K562 (cell line): ENCODE results near the gene ANK3. TPM values are rescaled to one million over a fixed set of nuclear protein-coding genes. Genes with fewer than 3 reads are reported as not detected.

ENCODE experiments used
- CHD7 ChIP-seq: fragments of 200-600 bp; sonication (generic); IDR thresholded peaks from one replicate; pipeline ENCODE4 v1.6.1; 2012; ENCODE audit warnings: mild to moderate bottlenecking, low read depth, low read length, inconsistent platforms
- DMBX1 ChIP-seq: fragments of 250-450 bp; sonication (Bioruptor Pico); IDR thresholded peaks from 2 replicates; pipeline ENCODE4 v1.8.0; 2022; ENCODE audit warnings: inconsistent platforms, mild to moderate bottlenecking, moderate library complexity, borderline replicate concordance
- FOXA3 ChIP-seq, 2 experiments: fragments of 450-650 bp in 1 of 2; sonication (generic) in 1 of 2; formaldehyde crosslinking; IDR thresholded peaks in 1 of 2; conservative IDR thresholded peaks in 1 of 2; 2 replicates each; pipeline versions ENCODE4 v1.4.0 to v1.8.0; 2020 to 2022; ENCODE audit warnings: mild to moderate bottlenecking in 2 of 2, missing genetic modification reagents in 1 of 2
- HINFP ChIP-seq: fragments of 450-650 bp; conservative IDR thresholded peaks from 2 replicates; pipeline ENCODE4 v1.6.1; 2016; ENCODE audit warnings: missing genetic modification characterization, low read depth, mild to moderate bottlenecking, control low read depth, missing compliant biosample characterization
- KAT8 ChIP-seq: fragments of 450-650 bp; IDR thresholded peaks from 2 replicates; pipeline ENCODE4 v1.6.1; 2016; ENCODE audit warnings: low read depth, mild to moderate bottlenecking
- polyA plus RNA-seq, 8 experiments: library from polyadenylated mRNA; depleted of rRNA in 4 of 8; stranded (reverse) in 5 of 8; unstranded in 3 of 8; fragments of >200 nt; fragmentation: Nextera tagmentation in 2 of 8; fragmentation: Illumina TruSeq in 1 of 8; extraction: Ambion mirVana in 2 of 8; extraction: Trizol in 1 of 8; gene quantifications; 2 replicates each; pipeline versions ENCODE4 v1.2.1 to v1.2.3, GENCODE V29; 2011 to 2014; ENCODE audit warnings: inconsistent platforms in 1 of 8, missing spikeins in 1 of 8
- total RNA-seq, 7 experiments: library from RNA; depleted of rRNA in 6 of 7; stranded (reverse); fragments of >200 nt in 6 of 7; fragmentation: Illumina TruSeq in 2 of 7; extraction: Trizol in 2 of 7; gene quantifications; 2 replicates each; pipeline versions ENCODE4 v1.2.1 to v1.2.3, GENCODE V29; 2011 to 2021; ENCODE audit warnings: low replicate concordance in 1 of 7
- TF ChIP-seq, protein P1 (sequence below), 2 experiments: fragments of 450-650 bp; conservative IDR thresholded peaks; 2 replicates each; pipeline ENCODE4 v1.6.1; 2017; ENCODE audit warnings: mild to moderate bottlenecking in 2 of 2, moderate library complexity in 2 of 2
- TF ChIP-seq, protein P2 (sequence below): sonication (generic); formaldehyde crosslinking; IDR thresholded peaks from 2 replicates; pipeline ENCODE4 v1.8.0; 2022; ENCODE audit warnings: missing genetic modification reagents, mild to moderate bottlenecking, borderline replicate concordance

Gene ANK3
- total and polyA plus RNA-seq, 9 of the 15 experiments (the other 6 are each of a cell fraction or from before 2014, with no cell fraction given): 10.0 to 32.3 (median 17.9) TPM

GRCh38 chr10:60388116-60388625, 1.5 kb downstream of the ANK3 start (continued):
- TF ChIP-seq, protein P1, sequence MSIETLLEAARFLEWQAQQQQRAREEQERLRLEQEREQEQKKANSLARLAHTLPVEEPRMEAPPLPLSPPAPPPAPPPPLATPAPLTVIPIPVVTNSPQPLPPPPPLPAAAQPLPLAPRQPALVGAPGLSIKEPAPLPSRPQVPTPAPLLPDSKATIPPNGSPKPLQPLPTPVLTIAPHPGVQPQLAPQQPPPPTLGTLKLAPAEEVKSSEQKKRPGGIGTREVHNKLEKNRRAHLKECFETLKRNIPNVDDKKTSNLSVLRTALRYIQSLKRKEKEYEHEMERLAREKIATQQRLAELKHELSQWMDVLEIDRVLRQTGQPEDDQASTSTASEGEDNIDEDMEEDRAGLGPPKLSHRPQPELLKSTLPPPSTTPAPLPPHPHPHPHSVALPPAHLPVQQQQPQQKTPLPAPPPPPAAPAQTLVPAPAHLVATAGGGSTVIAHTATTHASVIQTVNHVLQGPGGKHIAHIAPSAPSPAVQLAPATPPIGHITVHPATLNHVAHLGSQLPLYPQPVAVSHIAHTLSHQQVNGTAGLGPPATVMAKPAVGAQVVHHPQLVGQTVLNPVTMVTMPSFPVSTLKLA (conservative IDR thresholded peaks at IDR 0.05): no peak
- no peak for TF ChIP-seq KAT8
- no peak for TF ChIP-seq DMBX1 (CRISPR knock-in tag)
- TF ChIP-seq HINFP: no peak
- TF ChIP-seq FOXA3 (CRISPR knock-in tag; conservative IDR thresholded peaks at IDR 0.05 in 1 of 2, IDR thresholded peaks at IDR 0.05 in 1 of 2): no peak
- TF ChIP-seq, protein P2, sequence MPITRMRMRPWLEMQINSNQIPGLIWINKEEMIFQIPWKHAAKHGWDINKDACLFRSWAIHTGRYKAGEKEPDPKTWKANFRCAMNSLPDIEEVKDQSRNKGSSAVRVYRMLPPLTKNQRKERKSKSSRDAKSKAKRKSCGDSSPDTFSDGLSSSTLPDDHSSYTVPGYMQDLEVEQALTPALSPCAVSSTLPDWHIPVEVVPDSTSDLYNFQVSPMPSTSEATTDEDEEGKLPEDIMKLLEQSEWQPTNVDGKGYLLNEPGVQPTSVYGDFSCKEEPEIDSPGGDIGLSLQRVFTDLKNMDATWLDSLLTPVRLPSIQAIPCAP (CRISPR knock-in tag): no peak
- no peak for TF ChIP-seq CHD7
